ENCODE results near the gene OLFML2B.
"Not testable (repeated sequence)": the region's sequence is repeated elsewhere in the genome, so short reads cannot be mapped to it uniquely, and the experiment has no call there.

Gene OLFML2B

DNA sequence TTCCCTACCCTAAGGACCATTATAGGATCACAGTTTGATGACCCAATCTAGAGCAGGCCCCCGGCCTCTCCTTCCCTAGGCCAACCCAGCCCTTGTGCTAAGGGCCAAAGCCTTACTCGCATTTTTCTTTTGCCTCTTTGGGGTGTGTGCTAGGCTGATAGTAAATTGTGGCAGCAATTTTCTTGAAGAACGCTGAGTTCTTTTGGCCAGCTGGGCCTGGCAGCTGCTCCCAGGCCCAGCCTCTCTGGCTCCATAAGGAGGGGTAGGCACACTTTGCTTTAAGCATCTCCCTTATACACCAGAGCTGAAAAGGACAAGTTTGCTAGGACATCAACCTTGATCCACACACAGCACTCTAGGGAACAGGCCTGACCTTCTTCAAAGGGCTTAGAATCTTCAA lies 4.2 kb downstream of the OLFML2B start:
- H3K27me3 ChIP-seq (ENCODE audit: low read depth, low read length): peaks cover 35% of the 10 kb centered on the region
- no peak overlapping the region for H3K4me3 ChIP-seq (ENCODE audit: low read length)
- no peak overlapping the region for H2AFZ ChIP-seq (ENCODE audit: low read depth, low read length)
- no peaks in the 10 kb centered on the region for H4K20me1 ChIP-seq (ENCODE audit: insufficient read depth, low read length)
- H3K79me2 ChIP-seq (ENCODE audit: low read length): no peaks in the 10 kb centered on the region
- H3K9me3 ChIP-seq (ENCODE audit: insufficient read depth, low read length): no peaks in the 10 kb centered on the region
- no peak overlapping the region for H3K27ac ChIP-seq (ENCODE audit: low read length)
- H3K4me2 ChIP-seq (ENCODE audit: low read length): peak overlapping the region; percentile 17
- H3K4me1 ChIP-seq (ENCODE audit: low read length): peaks cover 16% of the 10 kb centered on the region
- H3K36me3 ChIP-seq (replicated peaks; ENCODE audit: low read depth, low read length): no peaks in the 10 kb centered on the region
- no peak overlapping the region for H3K9ac ChIP-seq (ENCODE audit: low read length)
- TF ChIP-seq, protein P1, sequence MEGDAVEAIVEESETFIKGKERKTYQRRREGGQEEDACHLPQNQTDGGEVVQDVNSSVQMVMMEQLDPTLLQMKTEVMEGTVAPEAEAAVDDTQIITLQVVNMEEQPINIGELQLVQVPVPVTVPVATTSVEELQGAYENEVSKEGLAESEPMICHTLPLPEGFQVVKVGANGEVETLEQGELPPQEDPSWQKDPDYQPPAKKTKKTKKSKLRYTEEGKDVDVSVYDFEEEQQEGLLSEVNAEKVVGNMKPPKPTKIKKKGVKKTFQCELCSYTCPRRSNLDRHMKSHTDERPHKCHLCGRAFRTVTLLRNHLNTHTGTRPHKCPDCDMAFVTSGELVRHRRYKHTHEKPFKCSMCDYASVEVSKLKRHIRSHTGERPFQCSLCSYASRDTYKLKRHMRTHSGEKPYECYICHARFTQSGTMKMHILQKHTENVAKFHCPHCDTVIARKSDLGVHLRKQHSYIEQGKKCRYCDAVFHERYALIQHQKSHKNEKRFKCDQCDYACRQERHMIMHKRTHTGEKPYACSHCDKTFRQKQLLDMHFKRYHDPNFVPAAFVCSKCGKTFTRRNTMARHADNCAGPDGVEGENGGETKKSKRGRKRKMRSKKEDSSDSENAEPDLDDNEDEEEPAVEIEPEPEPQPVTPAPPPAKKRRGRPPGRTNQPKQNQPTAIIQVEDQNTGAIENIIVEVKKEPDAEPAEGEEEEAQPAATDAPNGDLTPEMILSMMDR (IDR thresholded peaks at IDR 0.05; ENCODE audit: low read depth, low read length): no peak
- TF ChIP-seq EZH2phosphoT487 (IDR thresholded peaks at IDR 0.05; ENCODE audit: low read depth): no peak

DNA sequence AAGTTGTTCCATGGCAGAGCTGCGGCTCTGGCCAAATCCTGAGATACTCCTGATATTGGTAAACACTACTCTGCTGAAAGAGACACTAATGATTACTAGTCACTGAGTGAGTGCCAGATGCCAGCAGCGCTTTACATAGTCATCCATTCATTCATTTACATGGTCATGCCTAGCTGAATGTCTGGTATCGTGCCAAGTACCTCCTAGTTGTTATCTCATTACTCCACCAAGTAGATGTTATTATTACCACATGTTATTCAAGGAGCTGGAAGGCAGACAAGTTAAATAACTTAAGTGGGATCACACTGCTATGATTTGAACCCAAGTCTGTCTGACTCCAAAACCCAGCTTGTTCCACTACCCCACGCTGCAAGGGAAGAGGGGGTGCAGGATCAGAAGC lies 4.7 kb downstream of the OLFML2B start:
- no peaks in the 10 kb centered on the region for H4K20me1 ChIP-seq (ENCODE audit: insufficient read depth, low read length)
- no peaks in the 10 kb centered on the region for H3K79me2 ChIP-seq (ENCODE audit: low read length)
- peaks cover 13% of the 10 kb centered on the region for H3K4me1 ChIP-seq (ENCODE audit: low read length)
- peak overlapping the region; percentile 17 for H3K4me2 ChIP-seq (ENCODE audit: low read length)
- H3K9me3 ChIP-seq (ENCODE audit: insufficient read depth, low read length): no peaks in the 10 kb centered on the region
- H2AFZ ChIP-seq (ENCODE audit: low read depth, low read length): no peak overlapping the region
- no peak overlapping the region for H3K9ac ChIP-seq (ENCODE audit: low read length)
- H3K36me3 ChIP-seq (replicated peaks; ENCODE audit: low read depth, low read length): no peaks in the 10 kb centered on the region
- TF ChIP-seq EZH2phosphoT487 (IDR thresholded peaks at IDR 0.05; ENCODE audit: low read depth): no peak
- TF ChIP-seq, protein P1 (IDR thresholded peaks at IDR 0.05; ENCODE audit: low read depth, low read length): no peak
- no peak overlapping the region for H3K27ac ChIP-seq (ENCODE audit: low read length)
- peaks cover 37% of the 10 kb centered on the region for H3K27me3 ChIP-seq (ENCODE audit: low read depth, low read length)
- H3K4me3 ChIP-seq (ENCODE audit: low read length): no peak overlapping the region

DNA sequence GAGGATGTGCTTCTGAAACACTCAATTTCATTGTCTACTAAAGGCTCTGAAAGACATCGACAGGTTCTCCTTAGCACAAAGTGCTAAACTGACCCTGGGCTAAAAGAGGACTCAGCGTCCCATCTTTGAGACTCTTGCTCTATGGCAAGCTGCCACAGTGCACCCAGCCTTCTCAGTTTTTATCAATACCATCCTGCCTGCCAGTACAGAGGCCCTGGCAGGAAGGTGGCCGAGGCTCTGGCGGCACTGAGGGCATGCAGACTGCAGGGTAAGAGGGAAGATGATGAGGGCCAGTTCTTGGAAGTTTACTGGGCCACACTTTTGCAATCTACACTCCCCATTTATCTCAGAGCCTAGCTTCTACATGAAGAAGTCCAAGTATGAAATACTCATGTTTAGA lies 5.3 kb downstream of the OLFML2B start:
- TF ChIP-seq EZH2phosphoT487 (IDR thresholded peaks at IDR 0.05; ENCODE audit: low read depth): no peak
- TF ChIP-seq, protein P1 (IDR thresholded peaks at IDR 0.05; ENCODE audit: low read depth, low read length): no peak
- peaks cover 37% of the 10 kb centered on the region for H3K27me3 ChIP-seq (ENCODE audit: low read depth, low read length)

DNA sequence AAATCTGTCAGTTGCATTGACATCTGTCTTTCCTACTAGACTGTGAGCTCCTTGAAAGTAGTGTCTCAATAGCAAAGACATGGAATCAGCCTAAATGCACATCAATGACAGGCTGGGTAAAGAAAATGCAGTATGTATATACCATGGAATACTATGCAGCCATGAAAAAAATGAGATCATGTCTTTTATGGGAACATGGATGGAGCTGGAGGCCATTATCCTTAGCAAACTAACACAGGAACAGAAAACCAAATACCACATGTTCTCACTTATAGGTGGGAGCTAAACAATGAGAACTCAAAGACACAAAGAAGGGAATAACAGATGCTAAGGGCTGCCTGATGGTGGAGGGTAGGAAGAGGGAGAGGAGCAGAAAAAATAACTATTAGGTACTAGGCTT lies 5.9 kb downstream of the OLFML2B start:
- peaks cover 36% of the 10 kb centered on the region for H3K27me3 ChIP-seq (ENCODE audit: low read depth, low read length)
- not testable (repeated sequence) for H2AFZ ChIP-seq (ENCODE audit: low read depth, low read length); H3K4me3 ChIP-seq (ENCODE audit: low read length); H3K27ac ChIP-seq (ENCODE audit: low read length); H3K36me3 ChIP-seq (replicated peaks; ENCODE audit: low read depth, low read length); H3K9me3 ChIP-seq (ENCODE audit: insufficient read depth, low read length); H3K79me2 ChIP-seq (ENCODE audit: low read length); H4K20me1 ChIP-seq (ENCODE audit: insufficient read depth, low read length); H3K9ac ChIP-seq (ENCODE audit: low read length); H3K4me2 ChIP-seq (ENCODE audit: low read length)
- H3K4me1 ChIP-seq (ENCODE audit: low read length): peaks cover 13% of the 10 kb centered on the region

More for the DNA sequence above, 5.3 kb downstream of the OLFML2B start:
- Histone ChIP-seq H3K4me2 (ENCODE audit: low read length) (peak overlapping the region; percentile 17), H4K20me1 (ENCODE audit: insufficient read depth, low read length) (no peaks in the 10 kb centered on the region), H3K27ac (ENCODE audit: low read length) (no peak overlapping the region), H3K4me1 (ENCODE audit: low read length) (peaks cover 13% of the 10 kb centered on the region), H3K9me3 (ENCODE audit: insufficient read depth, low read length) (peaks cover under 1% of the 10 kb centered on the region; the same call in 1 of the 2 replicates), H3K9ac (ENCODE audit: low read length) (no peak overlapping the region), H3K4me3 (ENCODE audit: low read length) (no peak overlapping the region), H3K79me2 (ENCODE audit: low read length) (no peaks in the 10 kb centered on the region), H2AFZ (ENCODE audit: low read depth, low read length) (no peak overlapping the region), H3K36me3 (replicated peaks; ENCODE audit: low read depth, low read length) (no peaks in the 10 kb centered on the region)

DNA sequence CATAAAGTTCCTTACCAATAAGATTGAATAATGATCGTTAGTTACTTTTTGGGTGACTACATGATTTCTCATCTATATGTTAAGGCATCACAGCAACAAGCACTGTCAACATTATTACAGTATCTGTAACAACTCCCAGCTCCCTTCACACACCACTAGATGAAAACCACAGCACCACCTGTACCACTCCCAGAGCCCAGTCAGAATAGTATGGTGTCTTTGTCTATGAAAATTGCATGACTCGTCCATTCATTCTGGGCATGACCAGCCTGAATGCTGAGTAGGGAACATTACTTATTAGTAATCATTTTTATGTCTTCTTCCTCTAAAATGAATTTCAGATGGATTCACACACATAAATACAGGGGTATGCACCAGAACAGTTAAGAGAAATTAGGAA lies 7.0 kb downstream of the OLFML2B start:
- Histone ChIP-seq H3K4me3 (ENCODE audit: low read length) (no peak overlapping the region), H2AFZ (ENCODE audit: low read depth, low read length) (no peak overlapping the region), H4K20me1 (ENCODE audit: insufficient read depth, low read length) (no peaks in the 10 kb centered on the region), H3K9me3 (ENCODE audit: insufficient read depth, low read length) (peaks cover 7% of the 10 kb centered on the region; the same call in 1 of the 2 replicates), H3K27me3 (ENCODE audit: low read depth, low read length) (peaks cover 33% of the 10 kb centered on the region), H3K9ac (ENCODE audit: low read length) (no peak overlapping the region), H3K79me2 (ENCODE audit: low read length) (no peaks in the 10 kb centered on the region), H3K36me3 (replicated peaks; ENCODE audit: low read depth, low read length) (no peaks in the 10 kb centered on the region), H3K4me1 (ENCODE audit: low read length) (peaks cover 13% of the 10 kb centered on the region), H3K27ac (ENCODE audit: low read length) (no peak overlapping the region), H3K4me2 (ENCODE audit: low read length) (no peak overlapping the region)
- TF ChIP-seq EZH2phosphoT487 (IDR thresholded peaks at IDR 0.05; ENCODE audit: low read depth): no peak
- TF ChIP-seq, protein P1 (IDR thresholded peaks at IDR 0.05; ENCODE audit: low read depth, low read length): no peak

All from OCI-LY3 (cell line).